ENCODE data around the gene STIP1. TPM values are rescaled to one million over a fixed set of nuclear protein-coding genes. Genes with fewer than 3 reads are reported as not detected.
A peak's percentile ranks its signal among the peaks of the same experiment; 100 is the strongest.

STIP1 gene
- total and polyA plus RNA-seq, 9 of the 15 experiments (the other 6 are each of a cell fraction or from before 2014, with no cell fraction given) = 58.1 to 465 (median 346) TPM

- TF ChIP-seq BRF2 (IDR thresholded peaks at IDR 0.05; ENCODE audit: borderline replicate concordance, insufficient read depth, insufficient read length) (no peak), RFX1 (IDR thresholded peaks at IDR 0.05) (no peak), ZNF354B (CRISPR knock-in tag; IDR thresholded peaks at IDR 0.05) (no peak), GATA2 (CRISPR knock-in tag; IDR thresholded peaks at IDR 0.05) (no peak), ZFX (CRISPR knock-in tag; IDR thresholded peaks at IDR 0.05) (peak; percentile 80; the same call in 1 of the 2 replicates), PTBP1 (IDR thresholded peaks at IDR 0.05; ENCODE audit: low read depth, low read length) (no peak), ETS1 (conservative IDR thresholded peaks at IDR 0.05; ENCODE audit: control insufficient read depth, low read depth, low read length) (peak; percentile 41; the same call in 1 of the 2 replicates), HNRNPUL1 (IDR thresholded peaks at IDR 0.05; ENCODE audit: low read length) (no peak), POLR2B (IDR thresholded peaks at IDR 0.05; ENCODE audit: low read depth, partially characterized antibody) (peak; percentile 7), SPI1 (IDR thresholded peaks at IDR 0.05; ENCODE audit: borderline replicate concordance, low read depth, low read length) (no peak), ARID1B (IDR thresholded peaks at IDR 0.05) (no peak), NKRF (IDR thresholded peaks at IDR 0.05; ENCODE audit: borderline replicate concordance) (no peak), CBX5 (IDR thresholded peaks at IDR 0.05; ENCODE audit: borderline replicate concordance, low read depth) (no peak), MTA2 (IDR thresholded peaks at IDR 0.05; ENCODE audit: low read depth) (no peak), NR2F6 (CRISPR knock-in tag; IDR thresholded peaks at IDR 0.05) (no peak), TBP (optimal IDR thresholded peaks at IDR 0.05; ENCODE audit: low read depth, low read length) (peak; percentile 13), RFX7 (CRISPR knock-in tag; IDR thresholded peaks at IDR 0.05) (no peak), HOMEZ (CRISPR knock-in tag; IDR thresholded peaks at IDR 0.05) (no peak), SRF (CRISPR knock-in tag; IDR thresholded peaks at IDR 0.05) (no peak), NFYB (IDR thresholded peaks at IDR 0.05; ENCODE audit: extremely low read depth, insufficient read length) (peak; percentile 99), ETV6 (IDR thresholded peaks at IDR 0.05; ENCODE audit: borderline replicate concordance in 1 of 2, low read depth in 2 of 2, low read length in 1 of 2) (no peak), ETV6 (CRISPR knock-in tag; IDR thresholded peaks at IDR 0.05; ENCODE audit: borderline replicate concordance) (no peak), EHMT2 (IDR thresholded peaks at IDR 0.05) (no peak), ZNF76 (CRISPR knock-in tag; IDR thresholded peaks at IDR 0.05; ENCODE audit: borderline replicate concordance) (no peak), ZKSCAN3 (CRISPR knock-in tag; IDR thresholded peaks at IDR 0.05) (no peak)
Observed at GRCh38 chr11:64185693-64186491, at the start of gene STIP1 (continued).
